NCI-H82 treated with DMSO at 0.1 percent for 48 hours (cell line): ENCODE results near the gene AP1S1.
A peak's percentile ranks its signal among the peaks of the same experiment; 100 is the strongest.
"Not testable (repeated sequence)": the region's sequence is repeated elsewhere in the genome, so short reads cannot be mapped to it uniquely, and the experiment has no call there.

ENCODE experiments used
- DNase-seq: peaks from one replicate; lab custom pipeline; 2025; ENCODE audit not compliant: unreplicated experiment; lab: John Stamatoyannopoulos, UW

The AP1S1 gene

DNA sequence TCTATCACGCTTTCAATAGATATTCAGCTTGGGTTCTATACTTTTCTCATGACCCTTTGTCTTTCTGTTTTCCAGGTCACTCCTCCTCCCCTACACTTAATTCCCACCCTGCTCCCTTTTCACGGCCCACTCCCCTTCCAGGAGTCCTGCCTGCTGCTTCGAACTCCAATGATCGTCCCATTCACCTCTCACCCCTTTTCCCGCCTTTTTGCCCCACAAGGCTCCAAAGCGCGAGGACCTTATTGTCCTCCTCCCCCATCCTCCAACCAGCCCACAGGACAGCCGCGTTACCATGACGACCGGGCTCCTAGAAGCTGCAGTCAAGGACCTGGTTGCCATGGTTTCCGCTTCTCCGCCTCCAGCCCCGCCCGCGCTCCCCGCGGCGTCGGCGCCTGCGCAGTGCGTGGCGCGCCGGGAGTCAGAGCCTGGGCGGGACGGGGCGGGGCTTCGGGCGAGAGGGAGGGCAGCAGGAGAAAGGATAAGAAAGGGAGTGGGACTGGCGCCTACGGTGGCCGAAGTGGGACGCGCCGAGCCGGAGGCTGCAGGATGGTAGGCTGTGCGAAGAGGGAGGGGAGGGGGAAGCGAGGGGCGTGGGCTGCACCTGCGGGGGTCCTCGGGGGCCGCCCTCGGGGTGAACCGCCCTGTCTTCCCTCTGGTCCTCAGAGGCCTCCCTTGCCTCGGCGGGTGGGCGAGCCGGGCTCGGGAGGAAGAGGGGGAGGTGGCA lies at the start of gene AP1S1:
AP1S1 (plus strand) TSS at position 508 of the 724 bp plus-strand sequence; CDS start at position 547, 39 bp downstream.
- peak; percentile 88 for DNase-seq

DNA sequence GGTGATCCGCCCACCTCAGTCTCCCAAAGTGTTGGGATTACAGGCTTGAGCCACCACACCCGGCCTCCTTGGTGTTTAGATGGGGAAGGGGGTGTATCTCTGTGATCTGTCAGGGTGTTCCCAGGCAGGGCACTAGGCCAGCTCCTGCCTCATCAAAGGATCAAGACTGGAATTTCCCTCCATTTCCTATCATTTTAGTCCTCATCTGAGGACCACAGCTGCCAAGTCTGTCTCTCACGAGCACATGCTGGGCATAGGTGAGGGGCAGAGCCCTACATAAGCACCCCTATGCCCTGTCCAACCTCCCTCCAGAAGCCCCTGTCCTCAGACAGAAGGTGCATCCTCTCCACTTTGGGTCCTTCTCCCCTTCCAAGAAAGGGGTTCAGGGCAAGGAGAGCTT lies 49.5 kb upstream of the AP1S1 start:
- no peak for DNase-seq

- not testable (repeated sequence) for DNase-seq
These were observed 49.0 kb upstream of the AP1S1 start for GRCh38 chr7:101105248-101105647.

- DNase-seq, result peak; percentile 29
These were observed 47.9 kb upstream of the AP1S1 start for GRCh38 chr7:101106386-101106785.

DNA sequence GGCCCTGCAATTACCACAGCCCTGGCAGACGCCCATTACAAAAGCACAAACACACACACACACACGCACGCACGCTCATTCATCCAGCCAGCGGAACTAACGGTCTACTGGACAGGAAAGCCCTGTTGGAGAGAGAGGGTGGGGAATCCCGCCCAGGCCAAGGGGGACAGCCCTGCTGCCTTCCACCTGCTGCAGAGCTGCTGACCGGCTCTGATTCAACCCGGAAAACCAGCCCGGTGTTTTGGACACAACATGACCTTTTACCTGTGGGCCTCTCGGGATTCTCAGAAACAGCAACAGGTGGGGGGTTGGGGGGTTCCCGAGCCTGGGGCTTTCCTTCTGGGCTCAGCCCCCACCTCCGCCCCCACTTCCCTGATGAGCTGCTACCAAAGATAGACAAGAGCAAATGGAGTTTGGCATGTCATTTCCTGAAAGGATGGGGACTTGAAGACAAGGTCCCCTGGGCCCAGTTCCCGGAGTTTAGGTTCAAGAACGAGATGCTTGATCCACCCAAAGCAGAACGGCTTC lies 45.9 kb upstream of the AP1S1 start:
- DNase-seq, result no peak

GRCh38 chr7:101108961-101109360 lies 45.3 kb upstream of the AP1S1 start:
- DNase-seq, result no peak

GRCh38 chr7:101109368-101109767 lies 44.9 kb upstream of the AP1S1 start:
- DNase-seq, result no peak

GRCh38 chr7:101111261-101111660 lies 43.0 kb upstream of the AP1S1 start:
- no peak for DNase-seq

GRCh38 chr7:101112233-101112632 lies 42.0 kb upstream of the AP1S1 start:
- no peak for DNase-seq

GRCh38 chr7:101113140-101113539 lies 41.1 kb upstream of the AP1S1 start:
- DNase-seq, result not testable (repeated sequence)

GRCh38 chr7:101113836-101114235 lies 40.4 kb upstream of the AP1S1 start:
- DNase-seq, result no peak

- DNase-seq, result no peak
These were observed 39.8 kb upstream of the AP1S1 start for GRCh38 chr7:101114492-101114891.

DNA sequence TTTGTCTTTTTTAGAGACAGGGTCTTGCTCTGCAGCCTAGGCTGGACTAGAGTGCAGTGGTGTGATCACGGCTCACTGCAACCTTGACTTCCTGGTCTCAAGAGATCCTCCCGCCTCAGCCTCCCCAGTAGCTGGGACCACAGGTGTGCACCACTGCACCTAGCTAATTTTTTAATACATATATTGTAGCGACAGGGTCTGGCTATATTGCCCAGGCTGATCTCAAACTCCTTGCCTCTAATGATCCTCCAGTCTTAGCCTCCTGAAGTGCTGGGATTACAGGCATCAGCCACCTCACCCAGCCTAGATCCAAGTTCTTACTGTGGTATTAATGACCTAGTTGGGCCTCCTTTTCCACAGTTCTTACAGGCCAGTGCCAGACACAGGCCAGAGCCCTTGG lies 39.1 kb upstream of the AP1S1 start:
- no peak for DNase-seq

DNA sequence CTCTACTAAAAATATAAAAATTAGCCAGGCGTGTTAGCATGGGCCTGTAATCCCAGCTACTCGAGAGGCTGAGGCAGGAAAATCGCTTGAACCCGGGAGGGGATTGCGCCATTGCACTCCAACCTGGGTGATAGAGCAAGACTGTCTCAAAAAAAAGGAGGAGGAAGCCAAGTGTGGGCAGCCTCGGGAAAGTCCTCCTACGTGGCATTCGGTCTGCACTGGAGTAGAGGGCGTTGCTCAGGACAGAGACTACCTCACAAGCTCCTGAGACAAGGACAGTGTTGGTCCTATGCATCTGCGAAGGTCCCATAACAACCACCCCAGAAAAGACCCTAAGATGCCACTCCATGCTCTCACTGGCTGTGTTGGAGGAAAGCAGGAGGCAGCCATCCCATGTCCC lies 37.4 kb upstream of the AP1S1 start:
- DNase-seq, result no peak

GRCh38 chr7:101118856-101119255 lies 35.4 kb upstream of the AP1S1 start:
- DNase-seq, result no peak

- DNase-seq, result no peak
These were observed 34.4 kb upstream of the AP1S1 start for GRCh38 chr7:101119876-101120275.

DNA sequence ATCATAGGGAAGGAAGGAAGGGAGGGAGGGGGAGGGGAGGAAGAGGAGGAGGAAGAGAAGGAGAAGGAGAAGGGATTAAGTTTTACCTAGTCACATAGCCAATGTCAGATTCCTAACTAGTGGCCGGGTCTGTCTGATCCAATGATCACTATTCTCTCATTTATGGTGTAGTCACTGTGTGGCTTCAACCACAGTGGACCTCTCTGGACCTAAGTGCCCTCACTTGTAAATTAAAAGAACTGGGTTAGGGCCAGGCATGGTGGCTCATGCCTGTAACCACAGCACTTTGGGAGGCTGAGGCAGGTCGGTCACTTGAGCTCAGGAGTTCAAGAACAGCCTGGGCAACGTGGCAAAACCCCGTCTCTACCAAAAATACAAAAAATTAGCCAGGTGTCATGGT lies 34.0 kb upstream of the AP1S1 start:
- no peak for DNase-seq

DNA sequence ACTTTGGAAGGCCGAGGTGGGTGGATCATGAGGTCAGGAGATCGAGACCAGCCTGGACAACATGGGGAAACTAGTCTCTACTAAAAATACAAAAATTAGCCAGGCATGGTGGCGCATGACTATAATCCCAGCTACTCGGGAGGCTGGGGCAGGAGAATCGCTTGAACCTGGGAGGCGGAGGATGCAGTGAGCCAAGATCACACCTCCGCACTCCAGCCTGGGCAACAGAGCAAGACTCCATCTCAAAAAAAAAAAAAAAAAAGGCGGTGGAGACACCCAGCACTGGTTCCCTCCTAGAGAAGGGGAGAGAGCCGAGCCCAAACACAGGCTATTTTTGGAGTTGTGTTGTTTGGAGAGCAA lies 32.7 kb upstream of the AP1S1 start:
- DNase-seq, result not testable (repeated sequence)

- no peak for DNase-seq
These were observed 32.0 kb upstream of the AP1S1 start for GRCh38 chr7:101121991-101122932.

DNA sequence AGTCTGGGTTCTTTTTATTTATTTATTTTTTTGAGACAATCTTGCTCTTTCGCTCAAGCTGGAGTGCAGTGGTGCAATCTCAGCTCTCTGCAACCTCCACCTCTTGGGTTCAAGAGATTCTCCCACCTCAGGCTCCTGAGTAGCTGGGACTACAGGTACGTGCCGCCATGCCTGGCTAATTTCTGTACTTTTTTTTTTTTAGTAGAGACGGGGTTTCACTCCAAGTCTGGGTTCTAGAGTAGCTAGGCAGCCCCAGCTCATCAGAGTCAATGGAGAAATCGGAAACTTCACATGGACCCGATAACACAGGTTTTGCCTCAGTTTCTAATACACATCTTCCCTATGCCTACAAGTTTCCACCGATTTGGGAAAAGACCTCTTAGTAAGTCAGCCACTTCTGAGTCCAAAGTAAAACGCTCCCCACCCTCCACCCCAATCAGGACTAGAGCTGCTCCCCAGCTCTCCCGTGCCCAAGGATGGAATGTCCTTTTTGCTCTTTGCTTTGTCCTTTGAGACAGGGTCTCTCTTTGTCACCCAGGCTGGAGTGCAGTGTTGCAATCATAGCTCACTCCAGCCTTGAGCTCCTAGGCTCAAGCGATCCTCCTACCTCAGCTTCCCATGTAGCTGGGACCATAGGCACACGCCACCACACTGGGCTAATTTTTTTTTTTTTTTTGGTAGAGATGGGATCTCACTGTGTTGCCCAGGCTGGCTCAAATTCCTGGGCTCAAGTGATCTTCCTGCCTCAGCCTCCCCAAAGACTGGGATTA lies 31.2 kb upstream of the AP1S1 start:
- DNase-seq, result no peak

DNA sequence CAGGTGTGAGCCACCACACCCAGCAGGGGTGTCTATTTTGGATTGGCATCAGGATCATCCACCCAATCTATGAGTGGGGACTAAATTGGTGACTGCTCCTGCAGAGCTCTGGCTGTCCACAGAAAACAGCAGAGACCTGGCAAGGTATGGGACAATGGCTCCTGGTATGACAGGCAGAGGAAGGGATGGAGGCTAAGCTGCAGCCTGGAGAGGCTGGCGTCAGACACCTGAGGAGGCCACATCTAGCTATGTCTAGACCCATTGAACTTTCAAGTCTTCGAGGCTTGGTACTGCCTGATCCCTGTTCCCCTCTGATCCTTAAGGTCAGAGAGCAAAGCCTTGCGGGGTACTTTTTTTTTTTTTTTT lies 30.6 kb upstream of the AP1S1 start:
- DNase-seq, result no peak
